ENCODE results near the gene PSORS1C1.

GRCh38 chr6:31171931-31172905 lies 57.6 kb downstream of the PSORS1C1 start:
- TF ChIP-seq CTCF (IDR thresholded peaks at IDR 0.05) (no peak), POLR2A (IDR thresholded peaks at IDR 0.05) (no peak)

Data from Peyer's patch (tissue), 4 donors.